C4-2B (cell line): ENCODE measurements around the gene FBXO27.

ENCODE experiments used
- ZFX ChIP-seq: fragments of 450-650 bp; IDR thresholded peaks from 2 replicates; pipeline ENCODE4 v1.6.1; 2017
- TF ChIP-seq, protein P1 (sequence below): fragments of 450-650 bp; conservative IDR thresholded peaks from 2 replicates; pipeline ENCODE4 v1.5.1; 2017; ENCODE audit warnings: mild to moderate bottlenecking

DNA sequence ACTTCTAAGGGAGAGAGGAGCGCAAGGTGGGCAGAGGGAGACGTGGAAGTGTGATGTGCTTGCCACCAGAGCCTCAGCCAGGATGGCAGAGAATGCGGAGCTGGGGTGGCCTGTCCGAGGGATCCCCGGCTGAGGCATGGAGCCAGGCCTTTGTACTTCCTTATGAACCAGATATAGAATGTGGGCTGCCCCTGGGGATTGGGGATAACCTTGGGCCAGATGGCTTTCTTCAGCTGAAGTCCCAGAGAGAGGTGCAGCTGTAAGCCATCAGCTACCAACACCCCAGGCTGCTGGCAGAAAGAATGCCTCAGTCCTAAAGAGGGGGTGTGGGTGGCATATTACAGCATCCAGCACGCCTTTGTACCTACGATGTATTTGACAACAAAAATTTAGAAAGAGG lies 31.3 kb downstream of the FBXO27 start:
- TF ChIP-seq, protein P1, sequence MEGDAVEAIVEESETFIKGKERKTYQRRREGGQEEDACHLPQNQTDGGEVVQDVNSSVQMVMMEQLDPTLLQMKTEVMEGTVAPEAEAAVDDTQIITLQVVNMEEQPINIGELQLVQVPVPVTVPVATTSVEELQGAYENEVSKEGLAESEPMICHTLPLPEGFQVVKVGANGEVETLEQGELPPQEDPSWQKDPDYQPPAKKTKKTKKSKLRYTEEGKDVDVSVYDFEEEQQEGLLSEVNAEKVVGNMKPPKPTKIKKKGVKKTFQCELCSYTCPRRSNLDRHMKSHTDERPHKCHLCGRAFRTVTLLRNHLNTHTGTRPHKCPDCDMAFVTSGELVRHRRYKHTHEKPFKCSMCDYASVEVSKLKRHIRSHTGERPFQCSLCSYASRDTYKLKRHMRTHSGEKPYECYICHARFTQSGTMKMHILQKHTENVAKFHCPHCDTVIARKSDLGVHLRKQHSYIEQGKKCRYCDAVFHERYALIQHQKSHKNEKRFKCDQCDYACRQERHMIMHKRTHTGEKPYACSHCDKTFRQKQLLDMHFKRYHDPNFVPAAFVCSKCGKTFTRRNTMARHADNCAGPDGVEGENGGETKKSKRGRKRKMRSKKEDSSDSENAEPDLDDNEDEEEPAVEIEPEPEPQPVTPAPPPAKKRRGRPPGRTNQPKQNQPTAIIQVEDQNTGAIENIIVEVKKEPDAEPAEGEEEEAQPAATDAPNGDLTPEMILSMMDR, result no peak
- TF ChIP-seq ZFX, result no peak
